Sigmoid colon (tissue), 7 donors: Measurements from ENCODE around the gene KIF17. TPM values are rescaled to one million over a fixed set of nuclear protein-coding genes. Genes with fewer than 3 reads are reported as not detected.

ENCODE experiments used
- DNase-seq: peaks from one replicate; pipeline ENCODE4 v3.0.0-alpha.2; 2019
- H3K27ac ChIP-seq, 4 donors: fragments of 200-600 bp; sonication (generic); one replicate each; pipeline ENCODE4 v1.5.1; 2016 to 2019; ENCODE audit warnings: mild to moderate bottlenecking in 1 of 4
- H3K27me3 ChIP-seq, 3 donors: fragments of 200-600 bp; sonication (generic); one replicate each; pipeline ENCODE4 v1.5.1; 2019; ENCODE audit warnings: mild to moderate bottlenecking in 1 of 3
- H3K36me3 ChIP-seq, 4 donors: fragments of 200-600 bp; sonication (generic); one replicate each; pipeline ENCODE4 v1.5.1; 2016 to 2019
- H3K4me1 ChIP-seq, 4 donors: fragments of 200-600 bp; sonication (generic); one replicate each; pipeline ENCODE4 v1.5.1; 2017 to 2019
- H3K4me3 ChIP-seq, 4 donors: fragments of 200-600 bp; sonication (generic); one replicate each; pipeline ENCODE4 v1.5.1; 2017 to 2019; ENCODE audit warnings: mild to moderate bottlenecking in 2 of 4, moderate library complexity in 1 of 4
- H3K9me3 ChIP-seq, 4 donors: fragments of 200-600 bp in 3 of 4; sonication (generic) in 3 of 4; one replicate each; pipeline versions ENCODE4 v1.5.1 to v1.6.1; 2013 to 2019
- CTCF ChIP-seq, 4 experiments: fragments of 450-650 bp in 3 of 4; fragments of 200-600 bp in 1 of 4; IDR thresholded peaks; one replicate each; pipeline ENCODE4 v1.5.1; 2016 to 2019; ENCODE audit warnings: antibody characterized with exemption in 4 of 4, mild to moderate bottlenecking in 3 of 4, moderate library complexity in 2 of 4
- EP300 ChIP-seq, 4 donors: sonication (generic); formaldehyde crosslinking; IDR thresholded peaks; one replicate each; pipeline ENCODE4 v1.6.1; 2017; ENCODE audit warnings: antibody characterized with exemption in 4 of 4
- POLR2A ChIP-seq, 2 donors: fragments of 450-650 bp; IDR thresholded peaks; one replicate each; pipeline ENCODE4 v1.6.1; 2016; ENCODE audit warnings: antibody characterized with exemption in 2 of 2, mild to moderate bottlenecking in 2 of 2, moderate library complexity in 2 of 2
- POLR2AphosphoS5 ChIP-seq, 4 donors: sonication (generic); formaldehyde crosslinking; IDR thresholded peaks; one replicate each; pipeline ENCODE4 v1.6.1; 2017; ENCODE audit warnings: antibody characterized with exemption in 4 of 4
- WGBS, 2 donors: extraction: QIAGEN DNeasy Blood & Tissue Kit; methylation state at CpG; one replicate each; pipeline ENCODE4 v1.1.7; 2013; 5-methylcytosine and 5-hydroxymethylcytosine counted together
- intact Hi-C: fragments of 100-400 bp; cut with DNase I; formaldehyde crosslinking; loops from one replicate; pipeline ENCODE4 v1.15.1; 2023
- polyA plus RNA-seq, 3 donors: library from polyadenylated mRNA; stranded (reverse); fragments of 200-250 nt; gene quantifications; one replicate each; pipeline ENCODE4 v1.2.3, GENCODE V29; 2013
- total RNA-seq, 4 donors: library from RNA; depleted of rRNA; stranded (reverse); fragments of >200 nt; gene quantifications; one replicate each; pipeline ENCODE4 v1.1.0, GENCODE V29; 2016
- donor health status: healthy with polysubstance abuse.
- donor health status: Bipolar disorder and iron deficiency.
- donor health status: healthy.

The KIF17 gene
- total and polyA plus RNA-seq, 7 donors = 0.54 to 2.4 (median 1.4) TPM

GRCh38 chr1:20654104-20654690 is 63.6 kb downstream of the KIF17 start:
- H3K4me3 ChIP-seq = no peak overlapping the region
- DNase-seq = peak; percentile 74
- H3K27ac ChIP-seq = peak overlapping the region in 2 of 4 donors; percentile 35 to 44
- intact Hi-C loops = no loop called here
- 76 to 86% methylated on average over 20 of the region's 20 CpGs for WGBS, 2 donors
- peaks cover 43 to 91% (median 64%) of the 10 kb centered on the region in 4 donors for H3K36me3 ChIP-seq
- no peaks in the 10 kb centered on the region for H3K27me3 ChIP-seq
- peaks cover 0 to 3% (median under 1%) of the 10 kb centered on the region in 4 donors for H3K4me1 ChIP-seq
- no peak for TF ChIP-seq EP300 (IDR thresholded peaks at IDR 0.05)
- no peak for TF ChIP-seq POLR2A (IDR thresholded peaks at IDR 0.05)
- TF ChIP-seq CTCF (IDR thresholded peaks at IDR 0.05) = no peak
- TF ChIP-seq POLR2AphosphoS5 (IDR thresholded peaks at IDR 0.05) = no peak
- no peaks in the 10 kb centered on the region for H3K9me3 ChIP-seq

GRCh38 chr1:20652300-20652699 is 65.5 kb downstream of the KIF17 start:
- intact Hi-C loops = no loop called here
- Histone ChIP-seq H3K4me1 (no peaks in the 10 kb centered on the region), H3K36me3 (peaks cover 56 to 97% (median 78%) of the 10 kb centered on the region in 4 donors), H3K27ac (no peak overlapping the region), H3K27me3 (no peaks in the 10 kb centered on the region), H3K4me3 (no peak overlapping the region), H3K9me3 (no peaks in the 10 kb centered on the region)
- 96% methylated on average over 15 of the region's 15 CpGs for WGBS, 2 donors
- no peak for TF ChIP-seq POLR2A (IDR thresholded peaks at IDR 0.05)
- TF ChIP-seq POLR2AphosphoS5 (IDR thresholded peaks at IDR 0.05) = no peak
- no peak for TF ChIP-seq EP300 (IDR thresholded peaks at IDR 0.05)
- no peak for TF ChIP-seq CTCF (IDR thresholded peaks at IDR 0.05)
- no peak for DNase-seq

GRCh38 chr1:20648946-20649345 is 68.9 kb downstream of the KIF17 start:
- Histone ChIP-seq H3K36me3 (peaks cover 54 to 96% (median 76%) of the 10 kb centered on the region in 4 donors), H3K4me1 (no peaks in the 10 kb centered on the region), H3K27me3 (no peaks in the 10 kb centered on the region), H3K4me3 (no peak overlapping the region), H3K27ac (no peak overlapping the region), H3K9me3 (no peaks in the 10 kb centered on the region)
- intact Hi-C loops = no loop called here
- 95% methylated on average over 15 of the region's 15 CpGs for WGBS, 2 donors
- no peak for DNase-seq
- TF ChIP-seq POLR2AphosphoS5 (IDR thresholded peaks at IDR 0.05) (no peak), POLR2A (IDR thresholded peaks at IDR 0.05) (no peak), CTCF (IDR thresholded peaks at IDR 0.05) (no peak), EP300 (IDR thresholded peaks at IDR 0.05) (no peak)

GRCh38 chr1:20648438-20648837 is 69.4 kb downstream of the KIF17 start:
- WGBS, 2 donors = 92 to 95% methylated on average over 13 of the region's 13 CpGs
- Histone ChIP-seq H3K4me1 (no peaks in the 10 kb centered on the region), H3K4me3 (no peak overlapping the region), H3K36me3 (peaks cover 49 to 96% (median 73%) of the 10 kb centered on the region in 4 donors), H3K27ac (no peak overlapping the region), H3K27me3 (no peaks in the 10 kb centered on the region), H3K9me3 (no peaks in the 10 kb centered on the region)
- intact Hi-C loops = no loop called here
- no peak for DNase-seq
- TF ChIP-seq POLR2AphosphoS5 (IDR thresholded peaks at IDR 0.05) (no peak), POLR2A (IDR thresholded peaks at IDR 0.05) (no peak), CTCF (IDR thresholded peaks at IDR 0.05) (no peak), EP300 (IDR thresholded peaks at IDR 0.05) (no peak)

GRCh38 chr1:20645414-20645813 is 72.4 kb downstream of the KIF17 start:
- no peak overlapping the region for H3K4me3 ChIP-seq
- 93% methylated on average over 14 of the region's 14 CpGs for WGBS, 2 donors
- TF ChIP-seq EP300 (IDR thresholded peaks at IDR 0.05) = no peak
- no peak for TF ChIP-seq CTCF (IDR thresholded peaks at IDR 0.05)
- no peak for TF ChIP-seq POLR2A (IDR thresholded peaks at IDR 0.05)
- no peak for TF ChIP-seq POLR2AphosphoS5 (IDR thresholded peaks at IDR 0.05)
- H3K4me1 ChIP-seq = no peaks in the 10 kb centered on the region
- H3K9me3 ChIP-seq = no peaks in the 10 kb centered on the region
- intact Hi-C loops = no loop called here
- peaks cover 41 to 96% (median 77%) of the 10 kb centered on the region in 4 donors for H3K36me3 ChIP-seq
- no peak for DNase-seq
- no peak overlapping the region for H3K27ac ChIP-seq
- no peaks in the 10 kb centered on the region for H3K27me3 ChIP-seq
